Endothelial cell of umbilical vein (primary cell): ENCODE data around the gene ITGA7. TPM values are rescaled to one million over a fixed set of nuclear protein-coding genes. Genes with fewer than 3 reads are reported as not detected.

Experiments used
- BruUV-seq: library from RNA; stranded (reverse); fragments of 400-500 nt; replicated peaks from 2 replicates; lab custom pipeline; 2021; lab: Mats Ljungman, UMichigan
- CTCF ChIA-PET: fragments of 300-600, 350-600 bp; sonication (Branson Sonifier 250); formaldehyde crosslinking; loops from one replicate; lab custom pipeline; 2021; ENCODE audit warnings: antibody characterized with exemption, inconsistent platforms; lab: Charles Lee
- POLR2A ChIA-PET: fragments of 300-600, 350-600 bp; sonication (Branson Sonifier 250); formaldehyde crosslinking; loops from one replicate; lab custom pipeline; 2021; ENCODE audit warnings: antibody characterized with exemption, inconsistent platforms; lab: Charles Lee
- DNase-seq: peaks from one replicate; pipeline ENCODE4 v3.0.0-alpha.2; 2011; ENCODE audit warnings: low read depth, low spot score
- FAIRE-seq: peaks from 2 replicates; lab custom pipeline; 2011; peaks lifted over from hg19 to GRCh38; lab: Jason Lieb, UNC
- H2AFZ ChIP-seq: 2 replicates; pipeline ENCODE4 v1.6.0; 2012; ENCODE audit warnings: low read depth, low read length, control low read depth, inconsistent platforms
- H3K27ac ChIP-seq: 2 replicates; pipeline ENCODE4 v1.5.1; 2011; ENCODE audit warnings: low read depth, mild to moderate bottlenecking, control low read depth, low read length, moderate library complexity; ENCODE audit not compliant: insufficient read depth
- H3K27me3 ChIP-seq, 2 experiments: 2 replicates each; pipeline versions ENCODE4 v1.6.0 to v1.6.1; 2011; ENCODE audit warnings: low read length in 2 of 2, mixed read lengths in 1 of 2; ENCODE audit not compliant: control insufficient read depth in 2 of 2, insufficient read depth in 2 of 2
- H3K36me3 ChIP-seq, 2 experiments: 2 replicates in 1 of 2; 3 replicates in 1 of 2; pipeline ENCODE4 v1.5.1; 2011; ENCODE audit warnings: low read length in 2 of 2, mild to moderate bottlenecking in 1 of 2, moderate library complexity in 1 of 2; ENCODE audit not compliant: control insufficient read depth in 2 of 2, insufficient read depth in 2 of 2; ENCODE audit errors: extremely low read depth in 1 of 2
- H3K4me1 ChIP-seq: 3 replicates; pipeline ENCODE4 v1.5.1; 2011; ENCODE audit warnings: mild to moderate bottlenecking, low read length; ENCODE audit not compliant: control insufficient read depth, insufficient read depth; ENCODE audit errors: extremely low read depth
- H3K4me2 ChIP-seq: 2 replicates; pipeline ENCODE4 v1.6.1; 2011; ENCODE audit warnings: low read length, control low read depth, mixed read lengths; ENCODE audit not compliant: insufficient read depth
- H3K4me3 ChIP-seq, 3 experiments: fragments of 200-600 bp in 1 of 3; sonication (generic), shearing (Covaris generic) in 1 of 3; replicated peaks in 1 of 3; 2 replicates each; pipeline ENCODE4 v1.5.1; 2011 to 2016; ENCODE audit warnings: control low read depth in 3 of 3, low read length in 3 of 3, mild to moderate bottlenecking in 2 of 3, inconsistent platforms in 1 of 3, low read depth in 1 of 3, moderate library complexity in 1 of 3; ENCODE audit not compliant: insufficient read depth in 1 of 3
- H3K79me2 ChIP-seq: 2 replicates; pipeline ENCODE4 v1.6.0; 2012; ENCODE audit warnings: low read length, inconsistent platforms; ENCODE audit not compliant: control insufficient read depth, insufficient read depth
- H3K9ac ChIP-seq: replicated peaks from 2 replicates; pipeline ENCODE3; 2011; ENCODE audit warnings: low read length, control low read depth; ENCODE audit not compliant: insufficient read depth; ENCODE audit errors: extremely low read depth
- H3K9me1 ChIP-seq: replicated peaks from 3 replicates; pipeline ENCODE4 v1.6.0; 2011; ENCODE audit warnings: mild to moderate bottlenecking, low read length; ENCODE audit not compliant: control insufficient read depth, insufficient read depth; ENCODE audit errors: extremely low read depth
- H3K9me3 ChIP-seq: replicated peaks from 2 replicates; pipeline ENCODE4 v1.5.1; 2012; ENCODE audit warnings: low read length, inconsistent platforms; ENCODE audit not compliant: control insufficient read depth, insufficient read depth
- H4K20me1 ChIP-seq: replicated peaks from 2 replicates; pipeline ENCODE3; 2011; ENCODE audit warnings: mild to moderate bottlenecking, low read length; ENCODE audit not compliant: control insufficient read depth, insufficient read depth; ENCODE audit errors: extremely low read depth
- CTCF ChIP-seq, 2 donors: IDR thresholded peaks; 1 replicate in 1 of 2; 2 replicates in 1 of 2; pipeline ENCODE4 v1.5.1; 2011; ENCODE audit warnings: low read length in 2 of 2, mild to moderate bottlenecking in 2 of 2, moderate library complexity in 2 of 2, control low read depth in 1 of 2, inconsistent platforms in 1 of 2, low read depth in 1 of 2; ENCODE audit not compliant: insufficient read depth in 1 of 2; ENCODE audit errors: extremely low read depth in 1 of 2
- EZH2 ChIP-seq: IDR thresholded peaks from 2 replicates; pipeline ENCODE4 v1.6.1; 2012; ENCODE audit warnings: borderline replicate concordance, low read depth, mild to moderate bottlenecking, moderate library complexity, low read length, inconsistent platforms; ENCODE audit not compliant: severe bottlenecking
- FOS ChIP-seq: IDR thresholded peaks from 2 replicates; pipeline ENCODE4 v1.6.1; 2011; ENCODE audit warnings: mild to moderate bottlenecking, low read length, moderate library complexity, borderline replicate concordance; ENCODE audit not compliant: insufficient read depth
- GATA2 ChIP-seq: IDR thresholded peaks from 2 replicates; pipeline ENCODE4 v1.7.0; 2011; ENCODE audit warnings: low read depth, mild to moderate bottlenecking, moderate library complexity, mixed read lengths, low read length; ENCODE audit not compliant: insufficient read length, insufficient read depth
- JUN ChIP-seq: IDR thresholded peaks from 2 replicates; pipeline ENCODE4 v1.6.1; 2011; ENCODE audit warnings: borderline replicate concordance, low read depth; ENCODE audit not compliant: insufficient read length, insufficient read depth
- MAX ChIP-seq: IDR thresholded peaks from 2 replicates; pipeline ENCODE4 v1.6.1; 2011; ENCODE audit not compliant: insufficient read depth, insufficient read length
- POLR2A ChIP-seq: IDR thresholded peaks from 2 replicates; pipeline ENCODE4 v1.6.1; 2012; ENCODE audit warnings: low read depth, mild to moderate bottlenecking, control low read depth, low read length
- POLR2AphosphoS5 ChIP-seq: IDR thresholded peaks from 2 replicates; pipeline ENCODE4 v1.6.1; 2012; ENCODE audit warnings: low read depth, mild to moderate bottlenecking, control low read depth, low read length, moderate library complexity; ENCODE audit not compliant: insufficient read depth
- dilution Hi-C: fragments of 300-500 bp; cut with MboI; formaldehyde crosslinking; loops from one replicate; pipeline ENCODE4 v1.15.0; 2019; ENCODE audit warnings: low sequenced_read_pairs; ENCODE audit not compliant: extremely low pct_ligation_motif_present
- intact Hi-C: fragments of 100-400 bp; cut with micrococcal nuclease; formaldehyde crosslinking; loops from one replicate; pipeline ENCODE4 v1.10.0; 2022
- polyA plus RNA-seq, 4 experiments: library from polyadenylated mRNA; depleted of rRNA in 3 of 4; stranded (reverse) in 3 of 4; unstranded in 1 of 4; fragments of >200 nt; gene quantifications; 2 replicates each; pipeline versions ENCODE4 v1.2.1 to v1.2.3, GENCODE V29; 2011 to 2012; ENCODE audit warnings: missing spikeins in 1 of 4
- total RNA-seq: library from RNA; stranded (reverse); gene quantifications from 2 replicates; pipeline ENCODE4 v1.2.3, GENCODE V29; 2021

Gene ITGA7
- total and polyA plus RNA-seq, 2 donors (not counting 3 experiments of a cell fraction or from before 2014, with no cell fraction given) = 0.41 to 0.84 TPM

GRCh38 chr12:55658635-55659391 is 48.9 kb downstream of the ITGA7 start:
- no peak overlapping the region for H2AFZ ChIP-seq
- ChIA-PET POLR2A (no interaction called here), CTCF (interaction anchor here (1.1 to 5.9 kb wide), 6 partner anchors 13 to 79 kb away, joined by 3 to 82 read pairs (median 10); partner anchors contain the start of gene RDH5)
- H3K4me3 ChIP-seq = no peak overlapping the region
- no peaks in the 10 kb centered on the region for H3K9me3 ChIP-seq
- TF ChIP-seq JUN = no peak
- TF ChIP-seq POLR2AphosphoS5 = no peak
- TF ChIP-seq MAX = no peak
- TF ChIP-seq POLR2A = no peak
- TF ChIP-seq CTCF (IDR thresholded peaks at IDR 0.05; ENCODE audit: extremely low read depth in 1 of 2, insufficient read depth in 1 of 2, low read depth in 1 of 2, low read length in 2 of 2) = no peak
- TF ChIP-seq GATA2 = no peak
- no peak for TF ChIP-seq FOS
- TF ChIP-seq EZH2 = no peak
- no TSS peak for BruUV-seq
- intact Hi-C loops (loop anchor here (1.0 kb wide), 1 partner anchor 281 kb away; no protein-coding TSS in a partner anchor), dilution Hi-C loops (no loop called here)
- no peaks in the 10 kb centered on the region for H3K79me2 ChIP-seq
- H3K4me2 ChIP-seq = no peak overlapping the region
- no peak overlapping the region for H3K27ac ChIP-seq
- H3K36me3 ChIP-seq = no peaks in the 10 kb centered on the region
- FAIRE-seq (no peak), DNase-seq (no peak)
- no peaks in the 10 kb centered on the region for H3K4me1 ChIP-seq
- H3K27me3 ChIP-seq = peaks cover 11 to 18% of the 10 kb centered on the region in 2 experiments
- no peaks in the 10 kb centered on the region for H4K20me1 ChIP-seq
- no peak overlapping the region for H3K9ac ChIP-seq
- H3K9me1 ChIP-seq = no peaks in the 10 kb centered on the region
